ENCODE results near the gene SH3BGRL3. TPM values are rescaled to one million over a fixed set of nuclear protein-coding genes. Genes with fewer than 3 reads are reported as not detected.

SH3BGRL3 gene
- total RNA-seq: 225 and 247 TPM in 2 replicates

DNA sequence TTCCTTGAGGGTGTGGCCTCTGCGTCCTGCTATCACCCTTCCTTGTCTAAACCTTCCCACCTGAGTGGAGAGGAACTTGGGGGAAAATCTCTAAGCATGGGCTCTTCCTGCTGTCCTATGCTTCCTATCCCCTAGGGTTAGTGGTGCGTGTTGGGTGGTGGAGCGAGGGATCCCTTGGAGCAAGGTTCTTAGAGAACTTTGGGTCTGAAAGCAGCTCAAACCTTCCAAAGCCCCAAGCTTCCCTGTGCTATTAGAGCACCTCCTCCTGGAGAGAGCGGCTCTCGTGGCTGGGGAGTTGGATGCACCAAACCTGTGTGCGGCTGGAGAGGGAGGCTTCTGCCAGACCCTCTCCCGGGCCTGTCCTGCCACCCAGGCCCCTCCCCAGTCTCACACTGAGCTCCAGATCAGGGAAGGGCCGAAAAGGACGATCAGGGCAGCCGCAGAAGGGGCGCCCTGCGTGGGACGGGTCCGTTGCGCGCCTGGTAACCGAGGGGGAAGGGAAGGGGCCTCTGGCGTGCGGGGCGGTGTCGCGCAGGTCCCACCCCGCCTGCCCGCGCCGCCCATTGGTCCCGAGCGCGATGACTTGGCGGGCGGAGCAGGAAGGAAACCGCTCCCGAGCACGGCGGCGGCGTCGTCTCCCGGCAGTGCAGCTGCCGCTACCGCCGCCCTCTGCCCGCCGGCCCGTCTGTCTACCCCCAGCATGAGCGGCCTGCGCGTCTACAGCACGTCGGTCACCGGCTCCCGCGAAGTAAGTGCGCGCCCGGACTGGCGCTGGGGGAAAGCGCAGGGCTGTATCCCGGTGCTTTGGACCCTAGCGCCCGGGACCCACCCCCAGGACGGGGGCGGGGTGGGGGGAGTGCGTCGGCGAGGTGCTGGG lies at the start of gene SH3BGRL3:
Gene SH3BGRL3, plus strand, starts transcription at position 631 of the 877 bp plus-strand sequence. Its CDS starts 70 bp downstream, at position 701.

DNA sequence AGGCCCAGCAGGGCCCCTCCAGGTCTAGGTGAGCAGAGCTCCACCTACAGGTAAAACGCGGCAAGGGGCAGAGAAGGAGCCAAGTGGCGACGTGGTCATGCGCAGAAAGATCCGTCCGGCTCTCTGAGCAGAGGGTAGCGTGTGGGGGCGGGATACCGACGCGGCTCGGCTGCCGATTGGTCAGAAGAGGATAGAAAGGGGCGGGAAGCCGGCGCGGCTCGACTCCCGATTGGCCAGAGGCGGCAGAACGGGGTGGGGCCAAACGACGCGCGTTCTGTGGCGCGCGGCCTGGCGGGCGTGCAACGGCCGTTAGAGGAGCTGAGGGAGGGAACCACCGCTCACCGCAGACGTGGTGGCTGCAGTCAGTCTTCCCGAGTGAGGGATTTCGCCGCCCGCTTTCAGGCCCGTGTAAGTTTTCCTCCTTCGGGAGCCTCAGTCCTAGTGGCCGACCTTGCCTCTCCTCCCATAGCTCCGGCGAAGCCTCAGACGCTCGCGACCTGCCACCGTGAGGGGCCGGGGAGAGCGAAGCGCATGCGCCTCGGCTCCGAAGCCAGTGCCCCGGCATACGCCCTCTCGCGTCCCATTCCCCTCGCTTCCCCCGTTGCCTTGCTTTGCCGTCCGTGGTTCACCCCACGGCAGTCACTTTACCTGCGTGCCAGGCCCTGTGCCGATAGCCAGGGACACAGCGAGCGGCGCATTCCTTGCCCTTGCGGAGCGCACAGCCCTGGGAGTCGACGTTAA lies 45.8 kb upstream of the SH3BGRL3 start, which contains the start of gene CEP85:
Gene CEP85, plus strand, starts transcription at position 298 of the 741 bp plus-strand sequence. CDS start 5,584 bp downstream, outside the sequence.

GRCh38 chr1:26306290-26307229 lies 26.7 kb downstream of the SH3BGRL3 start, which contains the start of gene UBXN11:
Gene UBXN11, minus strand, starts transcription at chr1:26306636. Its CDS starts 3,753 bp downstream, at chr1:26302883.

DNA sequence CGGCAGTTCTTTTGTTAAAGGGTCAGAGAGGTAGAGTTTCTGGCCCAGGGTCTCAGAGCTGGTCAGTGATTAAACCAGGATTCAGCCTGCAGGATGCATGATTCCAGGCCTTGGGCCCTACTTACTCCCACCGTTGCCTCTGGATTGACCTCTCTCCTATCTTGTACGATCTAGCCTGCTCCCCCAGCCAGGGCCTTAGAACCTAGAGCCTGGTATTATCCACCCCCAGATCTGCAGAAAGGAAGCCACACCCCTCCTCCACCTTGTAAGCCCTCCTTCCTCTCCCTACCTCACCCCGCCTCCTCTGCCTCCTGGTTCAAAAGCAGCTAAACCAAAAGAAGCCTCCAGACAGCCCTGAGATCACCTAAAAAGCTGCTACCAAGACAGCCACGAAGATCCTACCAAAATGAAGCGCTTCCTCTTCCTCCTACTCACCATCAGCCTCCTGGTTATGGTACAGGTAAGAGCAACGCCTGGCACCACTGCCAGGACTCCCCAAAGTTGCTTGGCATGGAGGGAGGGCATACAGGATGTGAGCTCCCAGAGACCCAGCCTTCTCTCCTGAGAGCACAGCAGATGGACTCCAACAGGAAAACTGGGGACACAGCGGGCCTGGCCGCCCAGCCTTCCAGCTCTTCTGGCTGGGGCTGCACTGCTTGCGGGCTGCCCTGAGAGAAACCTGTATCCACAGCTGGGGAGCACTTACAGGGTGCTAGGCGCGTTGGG lies 37.9 kb downstream of the SH3BGRL3 start, which contains the start of gene CD52:
Gene CD52, plus strand, starts transcription at position 347 of the 726 bp plus-strand sequence. Its CDS starts 60 bp downstream, at position 407.

Other genes with a start within 250 kb of the SH3BGRL3 start
- gene SLC30A2, start 234.0 kb upstream of the SH3BGRL3 start, total RNA-seq: not detected in 2 replicates
- not detected in 2 replicates for gene TRIM63, start 212.5 kb upstream of the SH3BGRL3 start, total RNA-seq
- gene PDIK1L, start 168.3 kb upstream of the SH3BGRL3 start, total RNA-seq: 2.7 and 3.0 TPM in 2 replicates
- not detected in 2 replicates for gene FAM110D, start 121.0 kb upstream of the SH3BGRL3 start, total RNA-seq
- gene C1orf232, start 111.1 kb upstream of the SH3BGRL3 start, total RNA-seq: not detected in 2 replicates
- 33.3 and 36.2 TPM in 2 replicates for gene ZNF593, start 110.2 kb upstream of the SH3BGRL3 start, total RNA-seq
- gene ZNF593OS, start 108.3 kb upstream of the SH3BGRL3 start, total RNA-seq: not detected in 2 replicates
- gene CNKSR1, start 102.6 kb upstream of the SH3BGRL3 start, total RNA-seq: 0.81 TPM in 1 of 2 replicates, not detected in the other
- not detected in 2 replicates for gene CATSPER4, start 89.5 kb upstream of the SH3BGRL3 start, total RNA-seq
- gene CEP85, start 45.9 kb upstream of the SH3BGRL3 start, total RNA-seq: 3.4 and 6.7 TPM in 2 replicates
- 1.2 and 4.8 TPM in 2 replicates for gene UBXN11, start 26.6 kb downstream of the SH3BGRL3 start, total RNA-seq
- not detected in 2 replicates for gene CD52, start 37.9 kb downstream of the SH3BGRL3 start, total RNA-seq
- not detected in 2 replicates for gene CRYBG2, start 74.0 kb downstream of the SH3BGRL3 start, total RNA-seq
- not detected in 2 replicates for gene ZNF683, start 92.7 kb downstream of the SH3BGRL3 start, total RNA-seq
- gene LIN28A, start 130.7 kb downstream of the SH3BGRL3 start, total RNA-seq: not detected in 2 replicates
- gene DHDDS, start 152.2 kb downstream of the SH3BGRL3 start, total RNA-seq: 39.6 and 41.2 TPM in 2 replicates
- 178 and 185 TPM in 2 replicates for gene HMGN2, start 192.4 kb downstream of the SH3BGRL3 start, total RNA-seq
- 2.2 and 2.6 TPM in 2 replicates for gene RPS6KA1, start 249.7 kb downstream of the SH3BGRL3 start, total RNA-seq

Data from cardiac ventricle fibroblast (primary cell).